Mucosa of rectum (tissue), 2 donors: ENCODE data around the gene GPR146.

Source experiments
- H3K27ac ChIP-seq, 2 donors: one replicate each; pipeline ENCODE4 v1.7.0; 2013; ENCODE audit warnings: inconsistent platforms in 2 of 2, low read depth in 2 of 2, low read length in 2 of 2
- H3K27me3 ChIP-seq, 2 donors: one replicate each; pipeline ENCODE4 v1.7.0; 2013; ENCODE audit warnings: low read length in 2 of 2; ENCODE audit not compliant: control insufficient read depth in 2 of 2, insufficient read depth in 2 of 2
- H3K36me3 ChIP-seq, 2 donors: one replicate each; pipeline ENCODE4 v1.7.0; 2013; ENCODE audit warnings: low read length in 2 of 2; ENCODE audit not compliant: control insufficient read depth in 2 of 2, insufficient read depth in 2 of 2
- H3K4me1 ChIP-seq, 2 donors: one replicate each; pipeline ENCODE4 v1.7.0; 2013; ENCODE audit warnings: low read length in 2 of 2, mild to moderate bottlenecking in 1 of 2; ENCODE audit not compliant: control insufficient read depth in 2 of 2, insufficient read depth in 2 of 2
- H3K4me3 ChIP-seq, 2 donors: one replicate each; pipeline ENCODE4 v1.7.0; 2013; ENCODE audit warnings: low read length in 2 of 2
- H3K9ac ChIP-seq, 2 donors: one replicate each; pipeline ENCODE4 v1.7.0; 2013; ENCODE audit warnings: low read length in 2 of 2, low read depth in 1 of 2, mild to moderate bottlenecking in 1 of 2
- H3K9me3 ChIP-seq, 2 donors: one replicate each; pipeline ENCODE4 v1.7.0; 2013; ENCODE audit warnings: low read length in 2 of 2; ENCODE audit not compliant: control insufficient read depth in 2 of 2
- donor health status: healthy.
- donor health status: Normal muscosa, but diverticular disease.

Gene GPR146

GRCh38 chr7:1108264-1108920 lies 64.0 kb downstream of the GPR146 start:
- Histone ChIP-seq H3K36me3 (no peaks in the 10 kb centered on the region), H3K27ac (no peak overlapping the region), H3K9ac (no peak overlapping the region), H3K9me3 (no peaks in the 10 kb centered on the region), H3K4me3 (no peak overlapping the region), H3K4me1 (peaks cover 0 to 4% of the 10 kb centered on the region in 2 donors), H3K27me3 (no peaks in the 10 kb centered on the region)
